Measurements from ENCODE around the gene TMEM132D. TPM values are rescaled to one million over a fixed set of nuclear protein-coding genes. Genes with fewer than 3 reads are reported as not detected.

The TMEM132D gene
- total RNA-seq, 1 experiment from 2014 or later: 1.4 TPM

DNA sequence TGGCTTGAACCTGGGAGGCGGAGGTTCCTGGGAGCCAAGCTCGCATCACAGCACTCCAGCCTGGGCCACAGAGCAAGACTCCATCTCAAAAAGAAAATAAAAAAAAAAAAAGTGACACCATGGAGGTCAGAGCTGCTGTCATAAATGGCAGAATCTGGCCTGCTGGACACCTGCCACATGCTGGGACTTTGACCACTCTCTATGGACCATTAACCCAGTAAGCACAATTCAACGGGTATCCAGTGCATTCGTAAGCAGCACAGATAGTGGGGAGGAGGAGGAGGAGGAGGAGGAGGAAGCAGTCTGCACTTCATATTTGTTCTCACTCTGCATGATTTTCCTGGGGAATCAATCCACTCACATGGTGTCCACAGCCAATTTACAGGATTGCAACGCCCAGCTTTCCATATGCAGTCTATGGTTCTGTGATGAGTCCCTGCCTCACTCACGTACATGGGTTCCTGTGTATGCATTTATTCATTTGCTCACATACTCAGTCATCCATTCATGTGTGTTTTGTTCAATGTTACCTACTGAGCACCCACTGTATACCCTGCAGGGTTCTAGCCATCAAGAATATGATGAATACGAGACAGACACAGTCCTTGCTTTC lies 723.8 kb downstream of the TMEM132D start:
- CTCF ChIA-PET: no interaction called here

More for the DNA sequence above, 723.8 kb downstream of the TMEM132D start:
- Mint-ChIP-seq H3K36me3 (peaks cover 82% of the 10 kb centered on the region), H3K4me1 (no peaks in the 10 kb centered on the region), H3K4me3 (no peak overlapping the region), H3K27me3 (ENCODE audit: low read depth) (peaks cover 15% of the 10 kb centered on the region), H3K9me3 (peaks cover 83% of the 10 kb centered on the region), H3K27ac (no peak overlapping the region)
- TF ChIP-seq FOXK1 (CRISPR knock-in tag; IDR thresholded peaks at IDR 0.05): no peak
- no peak for TF ChIP-seq ZNF532 (CRISPR knock-in tag; IDR thresholded peaks at IDR 0.05; ENCODE audit: borderline replicate concordance)
- no peak for TF ChIP-seq NFATC4 (CRISPR knock-in tag; IDR thresholded peaks at IDR 0.05)
- no peak for TF ChIP-seq EMX1 (CRISPR knock-in tag; IDR thresholded peaks at IDR 0.05)
- no peak for TF ChIP-seq SOX15 (CRISPR knock-in tag; IDR thresholded peaks at IDR 0.05)
- TF ChIP-seq, protein P1, sequence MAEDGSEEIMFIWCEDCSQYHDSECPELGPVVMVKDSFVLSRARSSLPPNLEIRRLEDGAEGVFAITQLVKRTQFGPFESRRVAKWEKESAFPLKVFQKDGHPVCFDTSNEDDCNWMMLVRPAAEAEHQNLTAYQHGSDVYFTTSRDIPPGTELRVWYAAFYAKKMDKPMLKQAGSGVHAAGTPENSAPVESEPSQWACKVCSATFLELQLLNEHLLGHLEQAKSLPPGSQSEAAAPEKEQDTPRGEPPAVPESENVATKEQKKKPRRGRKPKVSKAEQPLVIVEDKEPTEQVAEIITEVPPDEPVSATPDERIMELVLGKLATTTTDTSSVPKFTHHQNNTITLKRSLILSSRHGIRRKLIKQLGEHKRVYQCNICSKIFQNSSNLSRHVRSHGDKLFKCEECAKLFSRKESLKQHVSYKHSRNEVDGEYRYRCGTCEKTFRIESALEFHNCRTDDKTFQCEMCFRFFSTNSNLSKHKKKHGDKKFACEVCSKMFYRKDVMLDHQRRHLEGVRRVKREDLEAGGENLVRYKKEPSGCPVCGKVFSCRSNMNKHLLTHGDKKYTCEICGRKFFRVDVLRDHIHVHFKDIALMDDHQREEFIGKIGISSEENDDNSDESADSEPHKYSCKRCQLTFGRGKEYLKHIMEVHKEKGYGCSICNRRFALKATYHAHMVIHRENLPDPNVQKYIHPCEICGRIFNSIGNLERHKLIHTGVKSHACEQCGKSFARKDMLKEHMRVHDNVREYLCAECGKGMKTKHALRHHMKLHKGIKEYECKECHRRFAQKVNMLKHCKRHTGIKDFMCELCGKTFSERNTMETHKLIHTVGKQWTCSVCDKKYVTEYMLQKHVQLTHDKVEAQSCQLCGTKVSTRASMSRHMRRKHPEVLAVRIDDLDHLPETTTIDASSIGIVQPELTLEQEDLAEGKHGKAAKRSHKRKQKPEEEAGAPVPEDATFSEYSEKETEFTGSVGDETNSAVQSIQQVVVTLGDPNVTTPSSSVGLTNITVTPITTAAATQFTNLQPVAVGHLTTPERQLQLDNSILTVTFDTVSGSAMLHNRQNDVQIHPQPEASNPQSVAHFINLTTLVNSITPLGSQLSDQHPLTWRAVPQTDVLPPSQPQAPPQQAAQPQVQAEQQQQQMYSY (CRISPR knock-in tag; IDR thresholded peaks at IDR 0.05): no peak
- TF ChIP-seq ZNF281 (CRISPR knock-in tag; IDR thresholded peaks at IDR 0.05): no peak
- TF ChIP-seq, protein P2, sequence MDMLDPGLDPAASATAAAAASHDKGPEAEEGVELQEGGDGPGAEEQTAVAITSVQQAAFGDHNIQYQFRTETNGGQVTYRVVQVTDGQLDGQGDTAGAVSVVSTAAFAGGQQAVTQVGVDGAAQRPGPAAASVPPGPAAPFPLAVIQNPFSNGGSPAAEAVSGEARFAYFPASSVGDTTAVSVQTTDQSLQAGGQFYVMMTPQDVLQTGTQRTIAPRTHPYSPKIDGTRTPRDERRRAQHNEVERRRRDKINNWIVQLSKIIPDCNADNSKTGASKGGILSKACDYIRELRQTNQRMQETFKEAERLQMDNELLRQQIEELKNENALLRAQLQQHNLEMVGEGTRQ (CRISPR knock-in tag; IDR thresholded peaks at IDR 0.05): no peak
- no peak for TF ChIP-seq ETV6 (CRISPR knock-in tag; IDR thresholded peaks at IDR 0.05)
- no peak for TF ChIP-seq CREB1 (CRISPR knock-in tag; IDR thresholded peaks at IDR 0.05)
- no peak for TF ChIP-seq RORB (CRISPR knock-in tag; IDR thresholded peaks at IDR 0.05)
- POLR2A ChIA-PET: no interaction called here
- ATAC-seq (no peak), DNase-seq (ENCODE audit: low spot score) (no peak)

Data from WTC11 (cell line).